Stimulated activated CD4-positive, alpha-beta T cell treated with anti-CD3 and anti-CD28 coated beads, Interleukin-1b, Interleukin-23, amount 100 ng/mL, for 24 hours (primary cell): ENCODE measurements around the gene FRMPD2.
"Not testable (repeated sequence)": the region's sequence is repeated elsewhere in the genome, so short reads cannot be mapped to it uniquely, and the experiment has no call there.

ENCODE experiments used
- DNase-seq, 4 experiments: peaks; one replicate each; pipeline ENCODE4 v3.0.0-alpha.2; 2020; ENCODE audit warnings: low read depth in 4 of 4, low spot score in 1 of 4

The FRMPD2 gene

DNA sequence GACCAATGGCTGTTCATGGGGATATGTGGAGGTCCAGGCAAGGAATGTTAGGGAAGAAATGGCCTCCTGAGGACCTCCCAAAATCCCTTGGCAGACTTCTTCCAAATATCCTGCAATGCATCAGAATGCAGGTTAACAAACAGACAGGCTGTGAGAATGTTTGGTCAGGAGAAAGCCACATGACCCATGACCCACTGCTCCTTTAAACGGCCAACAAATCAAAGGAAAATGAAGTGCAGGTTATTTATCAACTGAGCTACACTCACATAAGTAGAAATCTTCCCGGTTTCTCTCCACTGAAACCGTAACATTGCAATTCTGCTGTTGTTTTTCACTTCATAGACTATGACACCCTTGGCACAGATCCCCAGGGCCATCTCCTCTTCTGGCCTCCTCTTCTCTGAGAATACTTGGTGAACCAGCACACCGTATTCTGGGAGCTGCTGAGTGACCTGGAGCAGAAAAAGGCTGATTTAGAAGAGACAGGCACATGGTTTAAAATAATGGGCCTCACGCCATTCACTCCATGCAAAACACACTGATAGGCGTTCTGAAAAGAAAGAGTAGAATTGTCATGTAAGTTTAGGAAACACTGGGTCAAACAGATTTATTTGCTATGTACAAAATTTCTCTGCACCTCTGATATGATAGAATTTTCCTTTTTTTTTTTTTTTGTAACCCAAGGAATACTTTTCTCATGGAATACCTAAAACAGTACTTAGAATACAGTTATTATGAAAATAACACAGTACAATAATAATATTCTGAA lies 67.8 kb downstream of the FRMPD2 start:
- no peak for DNase-seq

DNA sequence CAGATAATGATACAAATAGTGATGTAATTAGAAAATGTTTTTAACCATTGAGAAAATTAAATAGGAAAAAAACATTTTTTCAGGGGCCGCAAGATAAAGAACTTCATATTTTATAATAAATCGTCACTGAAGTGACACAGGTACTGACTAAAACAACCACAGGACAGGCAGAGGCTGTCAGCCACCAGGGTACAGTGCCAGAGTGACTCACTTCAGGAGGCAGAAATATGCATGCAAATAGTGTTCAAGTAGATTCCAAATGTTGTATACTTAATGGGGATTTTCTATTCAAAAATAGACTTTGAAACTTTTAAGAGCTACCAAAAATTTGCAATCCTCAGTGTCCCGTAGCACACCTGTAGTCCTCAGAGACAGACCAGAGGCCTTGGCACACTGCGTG lies 68.6 kb downstream of the FRMPD2 start:
- DNase-seq, result no peak

DNA sequence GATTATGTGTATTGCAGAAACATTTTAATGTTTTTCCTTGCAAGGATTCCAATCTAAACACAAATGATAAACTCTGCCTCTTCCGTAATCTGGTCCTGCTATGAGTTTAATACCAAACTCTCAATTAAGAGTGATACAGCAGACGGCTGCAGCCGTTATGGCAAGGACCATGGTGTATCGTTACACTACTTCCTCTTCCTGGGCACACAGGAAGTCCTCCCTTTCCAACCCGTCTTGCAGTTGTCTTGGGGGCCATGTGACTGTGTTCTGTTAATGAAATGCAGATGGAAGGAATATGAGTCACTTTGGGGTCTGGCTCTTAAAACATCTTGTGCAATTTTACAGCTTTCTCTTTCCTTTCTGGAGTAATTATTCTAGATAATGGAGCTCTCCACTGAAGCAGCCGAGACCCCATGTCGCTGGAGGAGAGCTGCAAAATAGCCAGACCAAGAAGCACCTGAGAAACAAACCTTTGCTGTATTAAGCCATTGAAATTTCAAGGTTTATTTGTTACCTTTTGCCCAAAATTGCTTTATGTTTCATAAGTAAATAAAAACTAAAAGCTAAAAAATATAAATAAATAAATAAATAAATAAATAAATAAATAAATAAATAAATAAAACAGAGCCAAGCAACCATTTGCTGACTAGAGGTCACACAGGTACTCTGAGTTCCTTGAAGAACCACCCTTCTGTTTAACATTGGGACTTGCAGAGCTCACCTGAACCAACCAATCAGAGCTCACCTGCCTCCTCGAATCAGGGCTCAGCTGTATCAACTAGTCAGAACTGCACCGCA lies 74.7 kb downstream of the FRMPD2 start:
- no peak for DNase-seq

DNA sequence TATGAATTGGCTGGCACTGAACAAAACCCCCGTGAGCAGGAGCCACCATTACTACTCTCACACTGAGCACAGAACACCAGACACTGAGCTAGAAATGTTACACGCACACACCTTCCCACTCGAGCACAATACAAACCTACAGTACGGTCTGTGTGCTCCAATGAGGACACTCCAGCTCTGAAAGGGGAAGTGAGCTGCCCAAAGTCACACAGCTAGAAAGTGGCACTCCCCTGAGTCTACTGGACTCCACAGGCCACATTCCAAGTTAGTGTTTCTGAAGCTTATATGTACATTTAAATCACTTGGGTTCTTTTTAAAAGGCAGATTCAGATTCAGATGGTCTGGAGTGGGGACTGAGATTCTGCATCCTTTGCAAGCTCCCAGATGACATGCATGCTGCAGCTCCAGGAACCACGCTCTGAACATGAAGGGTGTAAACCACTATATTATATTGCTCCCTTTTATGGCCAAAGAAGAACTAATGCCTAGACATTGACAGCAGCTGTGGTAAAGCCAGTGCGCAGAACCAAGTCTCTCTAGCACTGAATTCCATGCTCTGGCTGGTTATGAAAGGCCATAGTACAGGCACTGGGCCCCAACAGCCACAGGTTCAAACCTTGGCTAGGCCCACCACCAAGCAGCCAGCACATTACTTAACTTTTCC lies 77.1 kb downstream of the FRMPD2 start:
- DNase-seq, result no peak

DNA sequence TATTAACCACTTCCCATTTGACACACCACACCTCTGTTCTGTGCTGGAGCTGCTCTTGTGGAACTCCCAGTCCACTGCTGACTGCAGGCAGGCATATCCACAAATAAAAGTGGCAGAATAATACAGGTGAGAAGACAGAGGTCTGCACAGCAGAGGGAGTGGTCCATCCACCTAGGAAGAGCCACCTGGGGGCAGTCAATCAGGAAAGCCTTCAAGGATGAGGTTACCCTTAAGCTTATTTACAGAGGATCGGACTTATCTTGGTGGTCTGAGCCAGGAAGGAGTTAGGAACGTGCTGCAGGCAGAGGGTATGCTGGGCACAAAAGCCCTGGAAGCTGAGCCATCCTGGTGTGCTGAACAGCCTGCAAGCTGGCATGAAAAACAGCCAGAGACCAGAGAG lies 78.7 kb downstream of the FRMPD2 start:
- no peak for DNase-seq

DNA sequence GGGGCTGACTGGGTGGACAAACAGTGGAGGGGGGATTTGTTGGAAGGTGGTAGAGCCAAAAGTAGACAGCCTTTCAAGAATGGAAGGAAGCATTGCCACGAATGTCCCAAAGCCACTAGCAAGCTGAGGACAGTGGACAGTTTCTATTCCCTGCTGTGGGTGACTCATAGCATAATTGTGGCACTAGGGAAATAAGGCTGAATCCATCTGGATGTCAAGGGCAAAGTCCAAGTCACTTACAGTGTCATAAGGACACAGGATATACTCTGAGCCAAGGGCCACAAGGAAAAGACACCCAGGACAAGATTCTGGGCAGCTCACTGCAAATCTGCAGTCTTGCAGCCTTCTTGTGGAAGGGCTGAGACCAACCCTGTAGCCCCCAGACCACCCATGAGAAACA lies 79.7 kb downstream of the FRMPD2 start:
- DNase-seq, result no peak

DNA sequence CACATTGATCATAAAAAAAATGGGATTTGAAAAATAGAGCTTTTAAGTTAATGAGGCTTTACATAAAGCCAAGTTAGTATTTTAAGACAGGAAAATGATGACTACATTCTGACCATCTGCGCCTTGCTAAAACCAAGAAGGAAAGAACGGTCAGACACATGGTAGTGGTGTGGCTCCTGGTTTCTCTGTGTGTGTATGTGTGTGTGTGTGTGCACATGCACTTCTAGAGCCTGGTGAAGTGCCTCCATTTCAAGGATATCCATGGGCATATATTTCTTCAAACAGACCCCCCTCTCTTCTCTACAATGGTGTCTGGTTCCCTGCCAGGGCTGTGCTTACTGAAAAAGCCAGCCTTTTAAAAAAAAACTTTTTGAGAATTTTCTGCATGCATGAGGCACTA lies 80.9 kb downstream of the FRMPD2 start:
- no peak for DNase-seq

DNA sequence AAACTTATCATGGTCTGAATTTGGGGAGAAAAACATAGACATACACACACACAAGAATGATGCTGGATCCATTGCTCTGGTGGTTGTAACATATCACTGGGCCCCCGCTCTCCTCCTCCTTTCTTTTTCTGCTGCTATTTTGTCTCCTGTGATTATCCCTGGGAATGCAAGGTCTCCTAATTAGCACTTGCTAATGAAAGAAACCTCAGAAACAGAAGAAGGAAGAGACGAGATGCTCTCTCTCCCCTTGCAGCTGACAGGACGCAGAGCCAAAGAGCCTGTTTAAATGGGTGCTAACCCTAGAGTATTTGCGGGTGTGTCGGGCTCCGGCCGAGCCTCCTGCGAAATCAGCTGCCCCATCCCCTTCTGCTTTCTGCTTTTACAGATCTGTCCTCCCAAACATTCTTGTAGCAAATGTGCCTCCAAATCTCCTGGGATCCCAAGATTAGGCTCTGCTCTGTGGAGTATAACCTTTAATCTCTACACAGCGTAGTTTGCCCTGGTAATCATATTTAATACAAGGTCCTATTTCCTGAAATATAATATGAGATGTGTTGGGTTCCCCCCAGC lies 81.5 kb downstream of the FRMPD2 start:
- DNase-seq, result no peak

DNA sequence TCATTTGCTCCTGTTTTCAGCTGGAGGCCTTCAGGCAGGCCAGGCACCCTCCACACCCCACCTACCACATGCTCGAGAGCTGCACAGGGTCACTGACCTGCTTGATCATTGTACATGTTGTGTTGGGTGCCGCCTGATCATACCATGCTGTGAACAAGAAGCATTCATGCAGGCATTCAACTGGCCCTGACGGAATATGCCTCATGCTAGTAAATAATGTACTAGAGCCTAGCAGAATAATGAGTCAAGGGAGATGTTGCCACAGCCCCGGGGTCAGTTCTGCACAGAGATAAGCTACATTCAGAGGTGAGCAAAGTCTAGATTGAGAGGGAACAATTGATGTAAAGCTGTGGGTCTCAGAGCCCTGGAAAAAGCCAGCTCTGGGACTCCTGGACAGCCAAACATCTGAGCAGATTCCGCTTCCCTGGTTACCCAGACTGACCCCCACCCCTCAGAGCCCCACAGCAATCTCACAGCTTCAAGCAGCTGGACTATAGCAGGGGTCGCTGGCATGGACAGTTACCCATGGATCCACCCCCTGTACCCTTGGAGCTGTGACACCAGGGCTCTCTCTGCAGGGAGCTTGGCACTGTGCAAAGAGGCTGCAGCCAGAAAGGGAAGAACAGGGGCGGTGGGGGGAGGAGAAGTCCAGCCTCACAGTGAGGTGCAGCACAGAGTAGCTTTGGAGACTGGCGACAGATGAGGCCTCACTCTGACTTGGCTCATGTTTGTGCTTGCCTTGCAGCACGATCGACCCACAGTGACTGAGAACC lies 86.6 kb downstream of the FRMPD2 start:
- DNase-seq, result no peak

DNA sequence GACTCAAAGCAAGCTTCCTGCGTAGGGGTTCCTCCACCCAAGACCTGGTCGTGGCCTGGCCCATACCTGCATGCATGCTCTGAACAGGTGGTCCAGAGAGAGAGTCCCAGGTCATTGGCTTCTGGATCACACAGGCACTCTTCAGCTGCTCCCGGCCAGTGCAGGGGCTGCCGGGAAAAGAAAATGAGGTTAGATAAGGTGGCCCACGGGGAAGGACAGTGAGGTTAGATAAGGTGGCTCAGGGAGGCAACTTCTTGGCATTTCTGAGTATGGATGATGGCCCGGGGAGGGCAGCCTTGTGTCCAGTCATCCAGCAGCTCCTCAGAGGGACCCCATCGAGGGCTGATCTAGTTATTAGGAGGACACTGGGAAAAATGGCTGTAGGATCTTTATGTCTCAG lies 87.4 kb downstream of the FRMPD2 start:
- no peak for DNase-seq

DNA sequence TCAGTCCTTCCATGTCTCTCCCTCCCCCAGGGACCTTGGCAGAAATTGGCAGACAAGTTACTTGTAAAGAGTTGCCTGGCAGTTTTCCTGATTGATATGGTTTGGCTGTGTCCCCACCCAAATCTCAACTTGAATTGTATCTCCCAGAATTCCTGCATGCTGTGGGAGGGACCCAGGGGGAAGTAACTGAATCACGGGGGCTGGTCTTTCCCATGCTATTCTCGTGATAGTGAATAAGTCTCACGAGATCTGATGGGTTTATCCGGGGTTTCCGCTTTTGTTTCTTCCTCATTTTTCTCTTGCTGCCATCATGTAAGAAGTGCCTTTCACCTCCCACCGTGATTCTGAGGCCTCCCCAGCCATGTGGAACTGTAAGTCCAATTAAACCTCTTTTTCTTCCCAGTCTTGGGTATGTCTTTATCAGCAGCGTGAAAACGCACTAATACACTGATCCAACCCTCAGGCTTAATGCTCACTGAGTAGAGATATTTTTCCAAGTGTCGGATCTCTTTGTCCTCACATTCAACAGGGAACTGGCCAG lies 88.2 kb downstream of the FRMPD2 start:
- DNase-seq, result not testable (repeated sequence)

DNA sequence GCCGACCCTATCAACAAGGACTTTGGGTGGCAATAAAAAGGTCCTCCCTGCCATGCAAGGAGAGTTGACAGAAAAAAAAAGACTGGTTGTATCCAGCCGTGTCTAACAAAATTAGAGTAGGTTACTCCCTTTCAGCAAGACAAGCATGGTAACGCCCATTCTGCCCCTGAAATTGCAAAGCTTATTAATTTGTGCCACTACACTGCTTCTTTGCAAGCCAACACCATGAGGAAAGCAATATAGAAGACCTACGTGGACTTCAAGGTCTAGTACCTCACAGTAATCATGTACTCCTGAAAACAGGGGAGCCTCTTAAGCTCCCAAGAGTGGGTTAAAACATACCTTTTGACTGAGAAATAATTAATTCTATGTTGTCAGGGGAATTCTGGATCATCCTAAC lies 90.3 kb downstream of the FRMPD2 start:
- no peak for DNase-seq

DNA sequence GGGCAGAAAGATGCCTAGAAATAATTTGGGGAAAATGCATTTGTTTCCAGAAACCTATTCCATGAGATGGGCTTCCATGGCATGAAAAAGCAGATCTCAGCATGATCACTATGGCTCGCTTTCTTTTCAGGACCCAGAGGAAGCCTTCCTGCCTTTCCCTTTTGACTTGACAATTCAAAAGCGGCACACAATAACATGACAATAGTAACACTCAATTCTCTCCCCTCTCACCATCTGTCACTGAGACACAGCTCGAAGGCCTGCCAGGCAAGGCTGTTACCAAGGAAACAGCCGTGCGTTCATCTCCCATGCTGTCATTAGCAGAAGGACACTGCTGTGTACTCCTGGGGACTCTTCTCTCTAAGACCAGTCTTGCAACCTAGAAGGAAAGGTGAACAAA lies 101.8 kb downstream of the FRMPD2 start:
- DNase-seq, result not testable (repeated sequence)

DNA sequence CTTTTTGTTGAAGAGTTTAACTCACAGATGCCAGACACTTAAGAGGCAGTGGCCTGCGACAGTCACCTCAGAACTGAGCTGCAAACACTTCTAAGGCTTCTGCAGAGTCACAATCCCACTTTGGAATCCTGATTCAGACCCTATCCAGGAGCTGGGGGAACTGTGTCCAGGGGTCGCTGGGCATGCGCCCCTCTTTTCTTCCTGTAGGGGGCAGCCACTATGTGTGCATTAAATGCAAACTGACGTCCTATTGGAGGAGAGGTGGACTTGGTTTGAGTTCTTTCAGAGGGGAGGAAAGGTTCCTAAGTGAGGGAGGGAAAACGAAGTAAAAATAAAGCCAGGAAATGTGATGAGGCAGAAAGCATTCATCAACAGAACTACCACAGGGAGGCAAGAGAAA lies 113.8 kb downstream of the FRMPD2 start:
- not testable (repeated sequence) for DNase-seq

DNA sequence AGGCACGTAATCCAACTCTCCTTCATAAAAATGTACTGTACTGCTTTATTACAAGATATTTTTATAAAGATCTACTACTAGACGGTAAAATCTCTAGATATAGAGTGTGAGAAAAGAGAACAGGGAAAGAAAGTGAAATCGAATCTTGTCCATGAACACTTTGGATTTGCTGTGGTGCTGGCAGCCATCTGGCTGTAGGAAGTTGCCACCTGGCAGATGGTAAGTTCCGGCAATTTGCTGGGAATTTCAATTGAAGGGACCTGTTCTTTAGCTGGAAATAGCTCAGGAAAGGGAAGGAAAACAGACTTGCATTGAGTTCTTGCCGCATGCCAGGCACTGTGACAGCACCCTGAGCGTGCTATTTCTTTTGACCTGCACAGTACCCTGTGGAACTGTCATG lies 114.3 kb downstream of the FRMPD2 start:
- DNase-seq, result not testable (repeated sequence)

DNA sequence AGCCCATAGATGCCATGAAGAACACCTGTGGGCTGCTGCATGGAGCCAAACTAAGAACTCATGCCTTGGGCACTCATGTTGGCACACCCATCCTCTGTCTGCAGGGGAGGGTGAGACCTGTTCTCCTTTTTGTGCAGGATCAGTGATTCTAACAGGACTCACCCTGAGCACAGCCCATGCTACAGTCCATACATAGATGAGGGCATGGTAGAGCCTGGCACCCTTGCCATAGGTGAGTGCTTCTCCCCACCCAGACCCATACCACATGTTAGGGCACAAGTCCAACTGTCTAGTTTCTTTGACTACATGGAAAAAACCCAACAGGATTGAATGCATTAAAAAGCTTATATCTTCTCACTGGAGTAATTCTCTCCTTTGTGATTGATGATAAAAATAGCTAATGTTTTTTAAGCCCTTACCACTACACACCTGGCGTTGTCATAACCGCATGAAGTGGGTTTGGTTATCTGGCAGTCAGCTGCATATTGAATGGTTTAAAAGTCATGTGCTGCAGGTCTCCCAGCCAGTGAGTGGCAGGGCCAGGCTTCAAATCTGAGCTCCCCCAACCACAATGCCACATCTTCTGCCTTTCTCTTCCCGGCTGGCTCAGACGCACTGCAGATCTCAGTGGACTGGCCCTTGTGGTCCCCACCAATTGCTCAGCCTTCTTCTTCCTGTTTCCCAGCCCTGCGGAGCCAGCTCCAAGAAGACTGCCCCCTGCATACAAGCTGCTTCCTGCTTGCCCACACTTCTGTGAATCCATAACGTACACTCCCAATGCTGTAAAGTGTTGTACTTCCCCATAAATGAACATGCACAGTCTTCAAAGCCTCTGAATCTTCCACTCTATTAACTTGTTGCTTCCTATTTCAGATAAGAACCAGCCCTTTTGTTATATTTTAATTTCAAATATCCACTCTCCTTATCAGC lies 120.0 kb downstream of the FRMPD2 start:
- DNase-seq, result not testable (repeated sequence)

DNA sequence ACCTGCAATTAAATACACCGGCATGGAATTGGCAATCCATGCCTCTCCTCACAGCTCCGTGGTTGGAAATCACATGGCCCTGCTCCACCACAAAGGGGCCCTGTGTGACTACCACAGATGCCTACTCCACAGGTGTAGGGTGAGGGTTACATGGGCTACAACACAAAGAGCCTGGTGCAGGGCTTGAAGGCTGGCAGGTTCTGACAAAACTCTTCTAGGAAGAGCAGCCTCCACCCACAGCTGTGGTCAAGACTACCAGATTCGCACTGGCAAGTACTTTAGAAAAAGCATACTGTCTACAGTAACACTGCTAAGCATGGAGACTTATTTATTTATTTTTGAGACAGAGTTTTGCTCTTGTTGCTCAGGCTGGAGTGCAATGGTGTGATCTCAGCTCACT lies 126.9 kb downstream of the FRMPD2 start:
- DNase-seq, result not testable (repeated sequence)

DNA sequence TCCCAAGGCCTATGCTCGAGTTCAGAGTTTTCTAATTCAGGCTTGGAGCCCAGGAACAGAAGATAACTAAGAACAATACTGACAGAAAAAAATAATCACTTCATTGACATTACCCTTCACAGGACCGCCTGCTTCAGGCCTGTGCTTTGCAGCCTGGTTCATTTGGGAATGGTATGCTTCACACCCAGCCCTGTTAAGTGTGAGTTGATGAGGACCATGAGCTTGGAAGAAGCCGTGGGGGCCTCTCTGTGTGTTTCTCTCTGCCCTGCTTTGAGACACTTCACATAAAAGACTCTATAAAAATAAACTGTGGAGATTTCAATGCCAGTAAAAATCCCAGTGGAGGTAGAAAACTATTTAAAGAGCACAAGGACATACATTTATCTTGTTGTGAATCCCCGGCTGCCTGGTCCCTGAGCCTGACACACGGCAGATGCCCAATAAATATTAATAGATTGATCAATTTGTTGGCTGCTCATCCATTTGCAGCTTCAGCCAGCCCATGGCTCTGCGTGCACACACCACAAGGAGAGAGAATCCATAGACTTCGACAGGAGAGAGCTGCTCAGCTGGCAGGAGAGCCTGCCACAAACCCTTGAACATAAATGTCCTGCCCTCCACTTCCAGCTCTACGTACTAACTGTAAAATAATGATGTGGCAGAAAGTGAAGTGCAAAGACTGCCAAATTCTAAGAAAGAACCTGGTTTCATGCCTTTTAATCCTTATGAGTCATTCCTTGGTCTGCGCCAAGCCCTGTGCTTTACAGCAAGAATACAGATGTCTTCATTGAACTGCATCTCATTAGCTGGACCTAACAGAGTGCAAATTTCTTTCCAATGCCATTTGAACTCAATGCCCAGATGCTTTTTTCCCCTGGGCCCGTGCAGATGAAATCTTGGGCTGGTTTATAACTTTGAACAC lies 130.5 kb downstream of the FRMPD2 start:
- DNase-seq, result not testable (repeated sequence)
